SK-N-DZ (cell line): ENCODE results near the gene HMGA1.

Source experiments
- DNase-seq: peaks from one replicate; pipeline ENCODE4 v3.0.0-alpha.2; 2015; ENCODE audit warnings: low spot score
- small RNA-seq, 2 experiments: library from RNA; depleted of rRNA; stranded (forward); fragments of <200 nt; gene quantifications; one replicate each; pipeline ENCODE3, GENCODE V24; 2014

HMGA1 gene

GRCh38 chr6:34288581-34288980 lies 51.9 kb downstream of the HMGA1 start:
- DNase-seq, result no peak

- DNase-seq, result no peak
Measured at GRCh38 chr6:34289137-34289536, 52.5 kb downstream of the HMGA1 start.

GRCh38 chr6:34292954-34293353 lies 56.3 kb downstream of the HMGA1 start:
- DNase-seq, result no peak

GRCh38 chr6:34295721-34296120 lies 59.0 kb downstream of the HMGA1 start:
- DNase-seq, result no peak

Small RNAs within 50 kb of the gene (small RNA-seq; reads per million reads assigned to genes)
- gene MIR6835, result 0 reads per million in 2 experiments
